Measurements from ENCODE around the gene USP13. TPM values are rescaled to one million over a fixed set of nuclear protein-coding genes. Genes with fewer than 3 reads are reported as not detected.

Gene USP13
- total RNA-seq, 4 donors from 2014 or later, result 117 to 453 (median 249) TPM

- no peaks in the 10 kb centered on the region for H3K9me3 ChIP-seq
- no peaks in the 10 kb centered on the region for H3K4me1 ChIP-seq
- H3K4me3 ChIP-seq, result no peak overlapping the region
- no peak overlapping the region for H3K27ac ChIP-seq
- DNase-seq (no peak), ATAC-seq (peak; percentile 42 to 50)
- no peaks in the 10 kb centered on the region for H3K36me3 ChIP-seq
- in situ Hi-C loops (cut with MboI; ENCODE audit: low sequenced_read_pairs in 4 of 4), result no loop called here
- intact Hi-C loops (cut with DNase I; ENCODE audit: low total_unique reads), result no loop called here
- H3K27me3 ChIP-seq, result no peaks in the 10 kb centered on the region
- peak in 4 of 5 experiments; percentile 23 to 45 (median 32) for TF ChIP-seq CTCF (IDR thresholded peaks at IDR 0.05 in 4 of 5, conservative IDR thresholded peaks at IDR 0.05 in 1 of 5)
- no peak for TF ChIP-seq POLR2A (IDR thresholded peaks at IDR 0.05)
Measured at GRCh38 chr3:179811321-179812095, 158.7 kb downstream of the USP13 start.

GRCh38 chr3:179812096-179812382 is 159.2 kb downstream of the USP13 start:
- intact Hi-C loops (cut with DNase I; ENCODE audit: low total_unique reads) (no loop called here), in situ Hi-C loops (cut with MboI; ENCODE audit: low sequenced_read_pairs in 4 of 4) (no loop called here)
- Histone ChIP-seq H3K4me3 (no peak overlapping the region), H3K9me3 (no peaks in the 10 kb centered on the region), H3K27ac (no peak overlapping the region), H3K27me3 (no peaks in the 10 kb centered on the region), H3K36me3 (no peaks in the 10 kb centered on the region), H3K4me1 (no peaks in the 10 kb centered on the region)
- no peak for ATAC-seq
- TF ChIP-seq CTCF (IDR thresholded peaks at IDR 0.05 in 4 of 5, conservative IDR thresholded peaks at IDR 0.05 in 1 of 5), result no peak
- no peak for TF ChIP-seq POLR2A (IDR thresholded peaks at IDR 0.05)
- no peak for DNase-seq

GRCh38 chr3:179819379-179819778 is 166.5 kb downstream of the USP13 start:
- intact Hi-C loops (cut with DNase I; ENCODE audit: low total_unique reads) (no loop called here), in situ Hi-C loops (cut with MboI; ENCODE audit: low sequenced_read_pairs in 4 of 4) (no loop called here)
- Histone ChIP-seq H3K27me3 (peaks cover 0 to 9% (median 0%) of the 10 kb centered on the region in 3 donors), H3K27ac (no peak overlapping the region), H3K9me3 (no peaks in the 10 kb centered on the region), H3K4me3 (no peak overlapping the region), H3K36me3 (no peaks in the 10 kb centered on the region), H3K4me1 (no peaks in the 10 kb centered on the region)
- ATAC-seq (no peak), DNase-seq (no peak)
- TF ChIP-seq POLR2A (IDR thresholded peaks at IDR 0.05), result no peak
- no peak for TF ChIP-seq CTCF (IDR thresholded peaks at IDR 0.05 in 4 of 5, conservative IDR thresholded peaks at IDR 0.05 in 1 of 5)

- Histone ChIP-seq H3K27me3 (peaks cover 0 to 9% (median 0%) of the 10 kb centered on the region in 3 donors), H3K4me1 (no peaks in the 10 kb centered on the region), H3K36me3 (no peaks in the 10 kb centered on the region), H3K27ac (no peak overlapping the region), H3K4me3 (no peak overlapping the region), H3K9me3 (no peaks in the 10 kb centered on the region)
- intact Hi-C loops (cut with DNase I; ENCODE audit: low total_unique reads), result no loop called here
- DNase-seq (no peak), ATAC-seq (no peak)
- in situ Hi-C loops (cut with MboI; ENCODE audit: low sequenced_read_pairs in 4 of 4), result no loop called here
- no peak for TF ChIP-seq CTCF (IDR thresholded peaks at IDR 0.05 in 4 of 5, conservative IDR thresholded peaks at IDR 0.05 in 1 of 5)
- no peak for TF ChIP-seq POLR2A (IDR thresholded peaks at IDR 0.05)
Measured at GRCh38 chr3:179822296-179822695, 169.5 kb downstream of the USP13 start.
